PFSK-1 (cell line): ENCODE measurements around the gene TNRC6B.

Experiments
- FOXP2 ChIP-seq: optimal IDR thresholded peaks from 2 replicates; pipeline ENCODE3; 2011; ENCODE audit warnings: borderline replicate concordance, control low read depth, inconsistent platforms; ENCODE audit not compliant: insufficient read depth; ENCODE audit errors: extremely low read length, extremely low read depth
- POLR2AphosphoS5 ChIP-seq: IDR thresholded peaks from 2 replicates; pipeline ENCODE4 v1.6.1; 2012; ENCODE audit warnings: low read depth, mild to moderate bottlenecking, control low read depth, low read length, moderate library complexity
- SIN3A ChIP-seq: IDR thresholded peaks from 2 replicates; pipeline ENCODE4 v1.6.1; 2012; ENCODE audit warnings: mild to moderate bottlenecking, low read length, moderate library complexity, borderline replicate concordance; ENCODE audit not compliant: insufficient read depth
- TAF1 ChIP-seq: IDR thresholded peaks from 2 replicates; pipeline ENCODE4 v1.6.1; 2012; ENCODE audit warnings: low read length, control low read depth, borderline replicate concordance; ENCODE audit not compliant: insufficient read depth
- TF ChIP-seq, protein P1 (sequence below), 2 experiments: IDR thresholded peaks; 2 replicates each; pipeline versions ENCODE4 v1.6.1 to v1.8.0; 2011 to 2012; ENCODE audit warnings: low read depth in 2 of 2, low read length in 2 of 2, control low read depth in 1 of 2, inconsistent platforms in 1 of 2, mild to moderate bottlenecking in 1 of 2, moderate library complexity in 1 of 2; ENCODE audit not compliant: insufficient read depth in 1 of 2

Gene TNRC6B

DNA sequence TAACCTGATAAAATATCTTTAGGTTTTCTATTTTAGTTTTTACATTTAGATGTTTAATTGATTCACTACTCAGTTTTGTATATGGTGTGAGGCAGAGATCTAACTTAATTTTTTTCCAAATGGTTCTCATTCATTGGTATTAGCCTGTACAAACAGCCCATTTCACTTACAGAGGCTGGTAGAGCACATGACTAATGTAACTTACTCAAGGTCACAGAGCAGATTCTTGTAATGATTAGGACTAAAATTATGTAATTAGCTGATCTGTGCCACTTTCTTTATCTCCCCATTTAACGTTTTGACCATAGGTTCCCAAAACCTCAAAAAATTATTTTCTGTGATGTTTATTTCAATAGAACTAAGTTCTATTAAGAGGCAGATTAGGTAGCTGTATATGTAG lies 16.5 kb upstream of the TNRC6B start:
- no peak for TF ChIP-seq FOXP2
- no peak for TF ChIP-seq TAF1
- TF ChIP-seq, protein P1, sequence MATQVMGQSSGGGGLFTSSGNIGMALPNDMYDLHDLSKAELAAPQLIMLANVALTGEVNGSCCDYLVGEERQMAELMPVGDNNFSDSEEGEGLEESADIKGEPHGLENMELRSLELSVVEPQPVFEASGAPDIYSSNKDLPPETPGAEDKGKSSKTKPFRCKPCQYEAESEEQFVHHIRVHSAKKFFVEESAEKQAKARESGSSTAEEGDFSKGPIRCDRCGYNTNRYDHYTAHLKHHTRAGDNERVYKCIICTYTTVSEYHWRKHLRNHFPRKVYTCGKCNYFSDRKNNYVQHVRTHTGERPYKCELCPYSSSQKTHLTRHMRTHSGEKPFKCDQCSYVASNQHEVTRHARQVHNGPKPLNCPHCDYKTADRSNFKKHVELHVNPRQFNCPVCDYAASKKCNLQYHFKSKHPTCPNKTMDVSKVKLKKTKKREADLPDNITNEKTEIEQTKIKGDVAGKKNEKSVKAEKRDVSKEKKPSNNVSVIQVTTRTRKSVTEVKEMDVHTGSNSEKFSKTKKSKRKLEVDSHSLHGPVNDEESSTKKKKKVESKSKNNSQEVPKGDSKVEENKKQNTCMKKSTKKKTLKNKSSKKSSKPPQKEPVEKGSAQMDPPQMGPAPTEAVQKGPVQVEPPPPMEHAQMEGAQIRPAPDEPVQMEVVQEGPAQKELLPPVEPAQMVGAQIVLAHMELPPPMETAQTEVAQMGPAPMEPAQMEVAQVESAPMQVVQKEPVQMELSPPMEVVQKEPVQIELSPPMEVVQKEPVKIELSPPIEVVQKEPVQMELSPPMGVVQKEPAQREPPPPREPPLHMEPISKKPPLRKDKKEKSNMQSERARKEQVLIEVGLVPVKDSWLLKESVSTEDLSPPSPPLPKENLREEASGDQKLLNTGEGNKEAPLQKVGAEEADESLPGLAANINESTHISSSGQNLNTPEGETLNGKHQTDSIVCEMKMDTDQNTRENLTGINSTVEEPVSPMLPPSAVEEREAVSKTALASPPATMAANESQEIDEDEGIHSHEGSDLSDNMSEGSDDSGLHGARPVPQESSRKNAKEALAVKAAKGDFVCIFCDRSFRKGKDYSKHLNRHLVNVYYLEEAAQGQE (IDR thresholded peaks at IDR 0.05; ENCODE audit: insufficient read depth in 1 of 2, low read depth in 2 of 2, low read length in 2 of 2): no peak
- TF ChIP-seq SIN3A: no peak
- no peak for TF ChIP-seq POLR2AphosphoS5

DNA sequence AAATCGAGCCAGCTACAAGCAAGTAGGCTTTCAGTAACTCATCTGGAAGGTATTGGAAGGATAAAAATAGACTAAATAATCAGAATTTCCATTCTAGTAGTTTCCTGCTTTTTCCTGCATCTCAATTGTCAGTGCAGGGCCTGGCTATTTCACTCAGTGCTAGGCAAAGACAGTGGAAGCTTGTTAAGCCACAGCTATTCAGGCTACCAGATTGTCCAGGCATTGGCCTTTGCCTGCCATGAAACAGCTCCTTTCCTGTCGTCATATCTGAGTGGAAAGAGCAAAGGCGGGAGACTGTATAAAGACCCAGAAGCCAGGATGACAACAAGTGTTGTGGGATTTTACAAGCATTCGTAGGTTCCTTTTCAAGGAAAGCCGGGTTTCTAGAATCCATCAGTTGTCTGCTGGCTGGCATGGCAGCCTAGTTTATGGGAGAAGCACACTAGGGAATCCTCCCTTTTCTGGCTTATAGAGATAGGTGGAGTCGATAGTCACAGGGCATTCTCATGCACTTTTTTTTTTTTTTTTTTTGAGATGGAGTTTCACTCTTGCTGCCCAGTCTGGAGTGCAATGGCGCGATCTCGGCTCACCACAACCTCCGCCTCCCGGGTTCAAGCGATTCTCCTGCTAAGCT lies 2.0 kb upstream of the TNRC6B start:
- TF ChIP-seq POLR2AphosphoS5 (no peak), SIN3A (no peak), FOXP2 (no peak), TAF1 (no peak)
- TF ChIP-seq, protein P1 (IDR thresholded peaks at IDR 0.05; ENCODE audit: insufficient read depth in 1 of 2, low read depth in 2 of 2, low read length in 2 of 2): no peak

DNA sequence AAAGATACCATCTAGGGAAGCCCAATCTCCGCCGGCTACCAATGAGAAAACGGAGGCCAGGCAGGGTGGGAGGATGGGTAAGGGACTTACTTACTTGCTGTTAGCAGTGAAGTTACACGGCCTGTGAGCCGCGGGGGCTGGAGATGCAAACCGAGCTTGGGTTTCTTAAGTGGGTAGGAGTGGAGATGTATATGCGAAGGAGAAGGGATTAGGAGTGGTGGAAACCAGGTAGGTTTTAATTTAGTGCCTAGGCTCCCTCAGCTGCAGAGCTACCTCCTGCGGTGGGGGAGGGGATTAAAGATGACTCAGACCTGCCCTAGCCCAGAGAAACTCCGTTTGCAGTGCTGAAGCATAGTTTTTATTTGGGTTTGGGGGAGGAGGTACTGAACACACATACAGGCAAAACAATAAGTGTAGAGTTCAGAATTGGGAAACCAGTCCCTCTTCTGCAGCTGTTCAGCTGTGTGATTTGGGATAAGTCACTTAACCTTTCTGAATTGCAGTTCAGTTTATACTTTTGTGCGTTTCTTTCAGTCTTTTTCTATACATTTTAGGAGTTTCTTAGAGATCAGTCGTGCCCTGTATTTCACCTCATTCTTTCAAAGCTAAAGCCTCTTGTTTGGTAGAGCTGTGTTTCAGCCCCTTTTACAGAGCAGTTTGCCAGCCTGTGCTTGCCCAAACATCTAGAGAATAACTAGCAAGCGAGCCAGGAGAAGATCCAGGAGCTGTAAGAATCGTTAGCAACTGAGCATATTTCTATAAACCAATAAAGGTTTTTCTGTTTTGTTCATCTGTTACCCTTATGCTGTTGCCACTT lies 596 bp upstream of the TNRC6B start:
- TF ChIP-seq SIN3A (no peak; the same call in 1 of the 2 replicates), FOXP2 (no peak), POLR2AphosphoS5 (no peak), TAF1 (no peak)
- TF ChIP-seq, protein P1 (IDR thresholded peaks at IDR 0.05; ENCODE audit: insufficient read depth in 1 of 2, low read depth in 2 of 2, low read length in 2 of 2): no peak

DNA sequence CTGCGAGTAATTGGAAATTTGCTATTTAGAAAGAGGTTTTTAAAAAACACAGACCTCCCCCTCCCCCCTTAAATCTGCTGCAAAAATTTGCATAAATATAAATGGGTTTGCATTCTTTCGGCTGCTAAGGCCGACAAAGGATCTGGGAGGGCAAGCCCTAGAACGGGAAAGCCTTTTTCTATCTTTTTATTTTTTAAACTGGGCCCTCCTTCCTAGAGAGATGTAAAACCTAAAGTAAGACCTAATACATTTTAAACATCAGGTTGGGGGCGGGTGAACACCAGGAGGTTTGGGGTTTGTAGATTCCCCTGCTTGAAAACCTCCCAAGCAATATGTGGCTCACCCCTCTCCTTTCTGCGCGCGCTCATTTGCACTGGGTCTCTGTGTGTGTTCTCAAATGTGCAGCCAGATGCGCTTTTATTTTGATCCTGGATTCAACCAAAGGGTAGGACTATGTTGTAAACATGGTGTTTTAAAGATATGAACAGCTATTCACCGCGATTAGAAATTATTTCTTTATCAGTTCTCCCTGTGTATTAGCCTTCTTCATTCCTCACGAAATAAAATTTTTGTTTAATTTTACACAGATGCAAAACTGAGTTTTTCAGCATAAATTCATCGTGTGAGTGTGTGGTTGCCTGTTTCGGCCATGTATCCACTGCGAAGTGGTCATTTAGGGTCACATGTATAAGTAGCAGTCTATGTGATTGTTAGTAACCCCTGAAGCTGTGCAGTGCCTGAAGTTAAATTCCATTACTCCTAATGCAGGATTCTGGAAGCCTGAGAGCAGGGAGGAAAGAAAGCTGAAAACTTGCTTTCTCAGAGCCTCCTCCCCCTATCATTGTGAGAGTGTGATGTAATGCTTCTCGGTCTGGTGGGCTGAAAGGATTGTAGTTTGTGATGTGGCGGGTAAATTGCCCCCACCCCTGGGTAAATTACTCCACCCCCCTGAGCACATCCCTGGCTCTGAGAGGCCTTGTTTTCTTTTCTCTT lies 988 bp downstream of the TNRC6B start:
- TF ChIP-seq FOXP2 (no peak), POLR2AphosphoS5 (no peak), TAF1 (no peak), SIN3A (no peak)
- TF ChIP-seq, protein P1 (IDR thresholded peaks at IDR 0.05; ENCODE audit: insufficient read depth in 1 of 2, low read depth in 2 of 2, low read length in 2 of 2): no peak
